HEK293T (cell line): ENCODE data around the gene BPI.

Experiments
- CTCF ChIA-PET: fragments of 350-600 bp; formaldehyde crosslinking; extraction: SDS; loops from one replicate; lab custom pipeline; 2021; ENCODE audit warnings: antibody characterized with exemption, inconsistent platforms; lab: Yijun Ruan, JAX
- POLR2A ChIA-PET: fragments of 350-600 bp; formaldehyde crosslinking; extraction: SDS; loops from one replicate; lab custom pipeline; 2020; ENCODE audit warnings: antibody characterized with exemption, inconsistent platforms; lab: Yijun Ruan, JAX
- DNase-seq: peaks from one replicate; pipeline ENCODE4 v3.0.0; 2012; ENCODE audit warnings: mixed read lengths; ENCODE audit errors: extremely low spot score
- ARNT ChIP-seq: fragments of 450-650 bp; IDR thresholded peaks from 2 replicates; pipeline ENCODE4 v1.6.1; 2017; ENCODE audit warnings: mild to moderate bottlenecking
- BHLHE40 ChIP-seq: fragments of 450-650 bp; IDR thresholded peaks from 2 replicates; pipeline ENCODE4 v1.6.1; 2016; ENCODE audit warnings: mild to moderate bottlenecking, moderate library complexity, borderline replicate concordance
- CTBP1 ChIP-seq: fragments of 450-650 bp; IDR thresholded peaks from 2 replicates; pipeline ENCODE4 v1.6.1; 2016; ENCODE audit warnings: borderline replicate concordance
- ELF4 ChIP-seq: fragments of 450-650 bp; IDR thresholded peaks from 2 replicates; pipeline ENCODE4 v1.6.1; 2017; ENCODE audit warnings: antibody characterized with exemption
- FOXA1 ChIP-seq: fragments of 450-650 bp; IDR thresholded peaks from 2 replicates; pipeline ENCODE4 v1.6.1; 2016; ENCODE audit warnings: mild to moderate bottlenecking
- FOXK2 ChIP-seq: fragments of 450-650 bp; IDR thresholded peaks from 2 replicates; pipeline ENCODE4 v1.6.1; 2016; ENCODE audit warnings: mild to moderate bottlenecking
- FOXM1 ChIP-seq: fragments of 450-650 bp; IDR thresholded peaks from 2 replicates; pipeline ENCODE4 v1.6.1; 2017; ENCODE audit warnings: mild to moderate bottlenecking, borderline replicate concordance
- HDGF ChIP-seq: fragments of 450-650 bp; IDR thresholded peaks from 2 replicates; pipeline ENCODE4 v1.6.1; 2017; ENCODE audit warnings: antibody characterized with exemption, borderline replicate concordance
- L3MBTL2 ChIP-seq: fragments of 450-650 bp; conservative IDR thresholded peaks from 2 replicates; pipeline ENCODE4 v1.6.1; 2016; ENCODE audit warnings: mild to moderate bottlenecking
- LEF1 ChIP-seq: fragments of 450-650 bp; IDR thresholded peaks from 2 replicates; pipeline ENCODE4 v1.6.1; 2017; ENCODE audit warnings: mild to moderate bottlenecking, borderline replicate concordance
- NFRKB ChIP-seq: fragments of 450-650 bp; IDR thresholded peaks from 2 replicates; pipeline ENCODE4 v1.6.1; 2016; ENCODE audit warnings: mild to moderate bottlenecking, moderate library complexity
- SP1 ChIP-seq: fragments of 450-650 bp; IDR thresholded peaks from 2 replicates; pipeline ENCODE4 v1.6.1; 2017
- SUZ12 ChIP-seq: fragments of 450-650 bp; IDR thresholded peaks from 2 replicates; pipeline ENCODE4 v1.6.1; 2016; ENCODE audit warnings: mild to moderate bottlenecking
- TARDBP ChIP-seq: fragments of 450-650 bp; IDR thresholded peaks from 2 replicates; pipeline ENCODE4 v1.6.1; 2016
- ZNF384 ChIP-seq: fragments of 450-650 bp; IDR thresholded peaks from 2 replicates; pipeline ENCODE4 v1.6.1; 2016
- TF ChIP-seq, protein P1 (sequence below): fragments of 450-650 bp; IDR thresholded peaks from 2 replicates; pipeline ENCODE4 v1.6.1; 2016

The BPI gene

DNA sequence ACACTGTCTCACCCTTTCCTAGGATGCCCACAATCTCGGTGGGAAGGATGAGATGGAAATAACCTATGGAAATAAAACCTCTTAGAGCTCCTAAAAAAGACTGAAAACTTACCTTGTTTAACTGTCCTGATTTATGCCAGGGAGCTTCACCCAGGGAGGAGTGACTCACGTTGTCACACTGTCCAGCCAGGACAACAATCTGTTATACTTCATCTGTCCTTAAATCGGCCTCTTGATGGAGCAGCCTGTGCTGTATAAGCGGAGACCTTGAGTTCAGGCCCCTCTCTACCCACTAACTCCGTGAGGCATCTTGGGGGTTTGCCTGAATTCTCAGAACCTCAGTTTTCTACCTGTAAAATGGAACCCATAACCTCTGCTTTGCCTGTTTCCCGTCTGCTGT, 34.2 kb upstream of the BPI start:
- POLR2A ChIA-PET = no interaction called here
- CTCF ChIA-PET = interaction anchor here (1.2 kb wide), 1 partner anchor 26 kb away, joined by 3 read pairs; no protein-coding TSS in a partner anchor
- no peak for DNase-seq
- TF ChIP-seq BHLHE40 = no peak
- no peak for TF ChIP-seq ARNT

DNA sequence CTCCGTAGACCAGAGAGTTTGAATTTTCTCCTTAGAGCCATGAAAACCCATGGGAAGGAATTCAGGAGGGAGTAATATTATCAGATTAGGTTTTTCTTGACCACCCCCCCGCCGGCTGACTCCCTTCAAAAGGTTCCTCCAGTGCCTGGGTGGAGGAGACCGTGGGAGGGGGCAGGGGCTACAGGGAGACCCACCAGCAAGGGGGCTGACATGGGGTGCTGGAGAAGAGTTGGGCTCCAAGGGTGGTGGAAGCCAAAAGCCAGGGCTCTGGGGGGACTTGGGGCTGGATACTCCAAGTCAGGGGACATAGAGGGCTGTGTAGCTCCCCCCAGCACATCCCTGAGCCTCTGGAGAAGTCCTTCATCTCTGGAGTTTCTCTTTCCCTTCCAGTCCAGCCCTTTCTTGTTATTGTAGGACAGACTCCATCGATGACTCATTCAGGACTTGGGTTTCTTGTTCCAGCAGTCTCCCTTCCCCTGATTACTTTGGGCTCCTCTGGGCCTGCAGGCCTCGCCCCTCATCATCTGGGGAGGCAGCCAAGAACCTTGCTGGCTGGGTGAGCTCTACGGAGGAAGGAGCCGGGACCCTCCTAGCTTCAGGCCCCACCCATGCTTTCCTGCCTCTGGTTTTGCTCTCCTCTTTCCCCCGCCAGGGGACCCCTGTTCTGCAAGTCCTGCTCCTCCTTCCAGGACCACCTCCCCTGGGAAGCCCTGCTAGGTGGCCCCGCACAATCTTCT, 32.9 kb upstream of the BPI start:
- no peak for DNase-seq
- no peak for TF ChIP-seq BHLHE40
- TF ChIP-seq HDGF = no peak
- no peak for TF ChIP-seq NFRKB
- no peak for TF ChIP-seq SUZ12
- no peak for TF ChIP-seq L3MBTL2
- POLR2A ChIA-PET = no interaction called here
- CTCF ChIA-PET = no interaction called here

DNA sequence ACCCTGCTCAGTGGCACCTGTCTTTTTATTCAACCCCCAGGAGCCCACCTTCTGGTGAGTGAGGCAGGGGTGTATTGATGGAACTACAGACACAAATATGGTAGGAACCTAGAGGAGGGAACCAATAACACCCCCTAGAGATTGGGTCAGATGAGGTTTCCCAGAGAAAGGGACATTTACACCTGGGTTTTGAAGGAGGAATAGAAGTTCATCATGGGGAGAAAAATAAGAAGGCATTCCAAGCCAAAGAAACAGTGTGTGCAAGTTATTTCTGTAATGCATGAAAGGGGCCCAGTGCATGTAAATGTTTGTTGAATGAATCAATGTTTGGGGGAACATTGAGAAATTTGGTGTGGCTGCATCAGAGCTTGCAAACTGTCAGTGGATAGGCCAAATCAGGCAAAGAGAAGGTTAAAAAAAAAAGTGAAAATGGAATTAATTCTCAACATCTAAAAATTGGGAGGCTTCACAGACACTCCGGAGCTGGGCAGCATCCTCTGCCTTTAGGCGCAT, 32.3 kb upstream of the BPI start:
- ChIA-PET POLR2A (no interaction called here), CTCF (no interaction called here)
- no peak for TF ChIP-seq ZNF384
- TF ChIP-seq SUZ12 = no peak
- TF ChIP-seq FOXK2 = no peak
- TF ChIP-seq, protein P1, sequence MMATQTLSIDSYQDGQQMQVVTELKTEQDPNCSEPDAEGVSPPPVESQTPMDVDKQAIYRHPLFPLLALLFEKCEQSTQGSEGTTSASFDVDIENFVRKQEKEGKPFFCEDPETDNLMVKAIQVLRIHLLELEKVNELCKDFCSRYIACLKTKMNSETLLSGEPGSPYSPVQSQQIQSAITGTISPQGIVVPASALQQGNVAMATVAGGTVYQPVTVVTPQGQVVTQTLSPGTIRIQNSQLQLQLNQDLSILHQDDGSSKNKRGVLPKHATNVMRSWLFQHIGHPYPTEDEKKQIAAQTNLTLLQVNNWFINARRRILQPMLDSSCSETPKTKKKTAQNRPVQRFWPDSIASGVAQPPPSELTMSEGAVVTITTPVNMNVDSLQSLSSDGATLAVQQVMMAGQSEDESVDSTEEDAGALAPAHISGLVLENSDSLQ = no peak
- no peak for TF ChIP-seq ELF4
- DNase-seq = no peak

DNA sequence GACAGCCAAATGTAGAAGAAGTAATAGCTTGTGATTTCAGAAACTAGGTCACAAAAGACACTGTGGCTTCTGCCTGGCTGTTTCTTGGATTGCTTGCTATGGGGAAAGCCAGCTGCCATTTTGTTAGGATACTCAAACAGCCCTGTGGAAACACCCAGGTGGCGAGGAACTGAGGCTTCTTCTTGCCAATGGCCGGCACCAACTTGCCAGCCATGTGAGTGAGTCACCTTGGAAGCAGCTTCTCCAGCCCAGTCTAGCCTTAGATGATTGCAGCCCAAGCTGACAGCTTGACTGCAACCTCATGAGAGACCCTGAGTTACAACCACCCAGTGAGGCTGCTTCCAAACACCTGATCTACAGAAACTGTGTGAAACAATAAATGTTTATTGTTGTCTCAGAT, 31.6 kb upstream of the BPI start:
- ChIA-PET CTCF (no interaction called here), POLR2A (no interaction called here)
- TF ChIP-seq LEF1 = no peak
- no peak for TF ChIP-seq CTBP1
- no peak for TF ChIP-seq FOXA1
- no peak for TF ChIP-seq ELF4
- TF ChIP-seq SUZ12 = no peak
- no peak for TF ChIP-seq L3MBTL2
- no peak for TF ChIP-seq FOXK2
- no peak for TF ChIP-seq NFRKB
- TF ChIP-seq BHLHE40 = no peak
- no peak for TF ChIP-seq TARDBP
- TF ChIP-seq ZNF384 = no peak
- TF ChIP-seq, protein P1 = no peak
- DNase-seq = no peak

DNA sequence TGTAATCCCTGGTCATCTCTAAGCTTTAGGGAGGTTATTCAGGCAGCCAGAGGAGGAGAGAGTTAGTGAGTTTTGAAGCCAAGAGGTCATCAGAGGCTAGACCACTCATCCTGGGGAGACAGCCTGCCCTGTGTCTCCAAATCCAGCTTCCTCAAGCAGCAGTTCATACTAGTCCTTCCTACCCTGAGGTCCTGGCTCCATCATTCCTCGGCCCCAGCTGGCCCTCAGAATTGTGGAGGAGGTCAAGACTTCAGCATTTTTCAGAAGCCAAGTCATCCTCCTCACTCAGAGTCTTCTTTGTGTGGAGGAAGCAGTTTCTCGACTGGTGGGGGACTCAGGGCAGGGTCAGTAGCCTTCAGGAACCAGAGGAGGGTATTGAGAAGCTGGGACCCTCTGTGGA, 31.0 kb upstream of the BPI start:
- POLR2A ChIA-PET = no interaction called here
- CTCF ChIA-PET = no interaction called here
- no peak for DNase-seq
- no peak for TF ChIP-seq FOXA1

DNA sequence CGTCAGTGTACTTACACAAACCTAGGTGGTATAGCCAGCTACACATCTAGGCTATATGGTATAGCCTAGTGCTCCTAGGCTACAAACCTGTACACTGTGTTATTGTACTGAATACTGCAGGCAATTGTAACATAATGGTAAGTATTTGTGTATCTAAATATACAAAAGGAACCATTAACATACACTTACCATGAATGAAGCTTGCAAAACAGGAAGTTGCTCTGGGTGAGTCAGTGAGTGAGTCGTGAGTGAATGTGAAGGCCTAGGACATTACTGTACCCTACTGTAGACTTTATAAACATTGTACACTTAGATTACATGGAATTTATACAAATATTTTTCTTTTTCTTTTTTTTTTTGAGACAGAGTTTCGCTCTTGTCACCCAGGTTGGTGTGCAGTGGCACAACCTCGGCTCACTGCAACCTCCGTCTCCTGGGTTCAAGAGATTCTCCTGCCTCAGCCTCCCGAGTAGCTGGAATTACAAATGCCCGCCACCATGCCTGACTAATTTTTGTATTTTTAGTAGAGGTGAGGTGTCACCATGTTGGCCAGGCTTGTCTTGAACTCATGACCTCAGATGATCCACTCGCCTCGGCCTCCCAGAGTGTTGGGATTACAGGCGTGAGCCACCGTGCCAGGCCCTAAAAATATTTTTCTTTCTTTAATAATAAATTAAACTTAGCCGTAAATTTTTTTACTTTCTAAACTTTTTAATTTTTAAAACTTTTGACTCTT, 28.0 kb upstream of the BPI start:
- no peak for TF ChIP-seq FOXK2
- TF ChIP-seq LEF1 = no peak
- TF ChIP-seq ZNF384 = no peak
- TF ChIP-seq NFRKB = no peak
- TF ChIP-seq SUZ12 = no peak
- no peak for TF ChIP-seq BHLHE40
- TF ChIP-seq, protein P1 = no peak
- TF ChIP-seq SP1 = no peak
- no peak for TF ChIP-seq HDGF
- CTCF ChIA-PET = interaction anchor here (1.2 kb wide), 1 partner anchor 54 kb away, joined by 3 read pairs; no protein-coding TSS in a partner anchor
- POLR2A ChIA-PET = no interaction called here
- DNase-seq = no peak

DNA sequence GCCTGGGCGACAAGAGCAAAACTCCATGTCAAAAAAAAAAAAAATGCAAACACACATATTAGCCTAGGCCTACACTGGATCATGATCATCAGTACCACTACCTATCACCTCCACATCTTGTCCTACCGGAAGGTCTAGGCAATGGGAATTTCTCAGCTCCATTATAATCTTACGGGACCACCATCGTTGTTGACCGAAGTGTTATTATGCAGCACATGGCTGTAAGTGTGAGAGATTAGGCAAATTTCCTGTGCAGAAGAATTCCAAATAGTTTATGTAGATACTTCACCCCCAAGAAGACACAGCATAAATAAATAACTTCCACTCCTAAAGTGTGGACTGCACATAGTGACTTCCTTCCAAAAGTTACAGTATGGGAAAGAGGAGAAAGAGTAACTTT, 26.7 kb upstream of the BPI start:
- ChIA-PET CTCF (interaction anchor here (1.2 kb wide), 1 partner anchor 56 kb away, joined by 3 read pairs; no protein-coding TSS in a partner anchor), POLR2A (no interaction called here)
- no peak for DNase-seq
- no peak for TF ChIP-seq ZNF384
- TF ChIP-seq LEF1 = no peak
- TF ChIP-seq SUZ12 = no peak
- no peak for TF ChIP-seq TARDBP
- no peak for TF ChIP-seq BHLHE40
- no peak for TF ChIP-seq NFRKB
- no peak for TF ChIP-seq FOXA1
- no peak for TF ChIP-seq SP1
- TF ChIP-seq FOXM1 = no peak
- TF ChIP-seq, protein P1 = no peak
- TF ChIP-seq ARNT = no peak
- no peak for TF ChIP-seq ELF4
- no peak for TF ChIP-seq CTBP1
- no peak for TF ChIP-seq FOXK2
